HG02763 (cell line): ENCODE results near the gene ENAM.
"Not testable (repeated sequence)": the region's sequence is repeated elsewhere in the genome, so short reads cannot be mapped to it uniquely, and the experiment has no call there.

ENCODE experiments used
- ATAC-seq: cut with Tn5 transposase; IDR thresholded peaks from one replicate; pipeline ENCODE4 v1.9.1; 2021; ENCODE audit warnings: mild to moderate bottlenecking, moderate library complexity; ENCODE audit not compliant: unreplicated experiment

Gene ENAM

GRCh38 chr4:70627620-70628019 lies 924 bp upstream of the ENAM start:
- ATAC-seq: no peak

- ATAC-seq: no peak
These were observed 1.0 kb downstream of the ENAM start for GRCh38 chr4:70629469-70630090.

- ATAC-seq: no peak
These were observed 1.6 kb downstream of the ENAM start for GRCh38 chr4:70630162-70630561.

GRCh38 chr4:70632028-70632427 lies 3.5 kb downstream of the ENAM start:
- no peak for ATAC-seq

GRCh38 chr4:70634482-70634881 lies 5.9 kb downstream of the ENAM start:
- no peak for ATAC-seq

- ATAC-seq: no peak
These were observed 8.8 kb downstream of the ENAM start for GRCh38 chr4:70637239-70637913.

- no peak for ATAC-seq
These were observed 11.6 kb downstream of the ENAM start for GRCh38 chr4:70640192-70640591.

- ATAC-seq: not testable (repeated sequence)
These were observed 22.2 kb downstream of the ENAM start for GRCh38 chr4:70650741-70651140.

GRCh38 chr4:70651864-70652506 lies 23.4 kb downstream of the ENAM start:
- no peak for ATAC-seq

- ATAC-seq: no peak
These were observed 26.1 kb downstream of the ENAM start for GRCh38 chr4:70654605-70655011.

- no peak for ATAC-seq
These were observed 28.8 kb downstream of the ENAM start for GRCh38 chr4:70657326-70657725.

GRCh38 chr4:70658418-70658817 lies 29.9 kb downstream of the ENAM start:
- no peak for ATAC-seq

- no peak for ATAC-seq
These were observed 31.6 kb downstream of the ENAM start for GRCh38 chr4:70660106-70660505.

GRCh38 chr4:70661309-70661922 lies 32.9 kb downstream of the ENAM start:
- ATAC-seq: not testable (repeated sequence)

GRCh38 chr4:70666369-70666768 lies 37.8 kb downstream of the ENAM start, which contains the start of gene JCHAIN:
TSS of gene JCHAIN (minus strand) at chr4:70666508. CDS start at chr4:70666490, 18 bp downstream.
- ATAC-seq: no peak

- ATAC-seq: no peak
These were observed 39.4 kb downstream of the ENAM start for GRCh38 chr4:70667740-70668535.

GRCh38 chr4:70670332-70671014 lies 41.9 kb downstream of the ENAM start:
- no peak for ATAC-seq

- no peak for ATAC-seq
These were observed 42.5 kb downstream of the ENAM start for GRCh38 chr4:70671091-70671490.

- no peak for ATAC-seq
These were observed 45.6 kb downstream of the ENAM start for GRCh38 chr4:70674191-70674590.

GRCh38 chr4:70674731-70675130 lies 46.2 kb downstream of the ENAM start:
- no peak for ATAC-seq
